Activated T-helper 1 cell treated with anti-CD3 and anti-CD28 coated beads, Interleukin-12 subunit alpha, Interleukin-12 subunit beta, Interleukin-2, Interleukin-4 antibody, amounts not matched to agents 30 ng/mL and 10 ng/mL and 1 ng/mL, durations not matched to agents 14 hours and 24 hours and 36 hours (primary cell): ENCODE results near the gene OSBP2. TPM values are rescaled to one million over a fixed set of nuclear protein-coding genes. Genes with fewer than 3 reads are reported as not detected.

Experiments
- DNase-seq: peaks from one replicate; pipeline ENCODE4 v3.0.0; 2021; ENCODE audit warnings: low spot score
- H3K27ac Mint-ChIP-seq: one replicate; pipeline ENCODE4 v1.8.0; 2021; ENCODE audit warnings: mild to moderate bottlenecking, mixed read lengths
- H3K27me3 Mint-ChIP-seq: one replicate; pipeline ENCODE4 v1.8.0; 2022; ENCODE audit warnings: mild to moderate bottlenecking, moderate library complexity, mixed read lengths; ENCODE audit not compliant: insufficient read depth
- H3K36me3 Mint-ChIP-seq: one replicate; pipeline ENCODE4 v1.8.0; 2021; ENCODE audit warnings: low read depth, mixed read lengths
- H3K4me1 Mint-ChIP-seq: one replicate; pipeline ENCODE4 v1.8.0; 2021; ENCODE audit warnings: low read depth, mixed read lengths
- H3K4me3 Mint-ChIP-seq: one replicate; pipeline ENCODE4 v1.8.0; 2021; ENCODE audit warnings: mild to moderate bottlenecking, moderate library complexity, mixed read lengths
- H3K9me3 Mint-ChIP-seq: one replicate; pipeline ENCODE4 v1.8.0; 2021; ENCODE audit warnings: mixed read lengths
- intact Hi-C: fragments of 100-400 bp; cut with micrococcal nuclease; formaldehyde crosslinking; loops from one replicate; pipeline ENCODE4 v1.15.1; 2024
- total RNA-seq: library from RNA; stranded (reverse); gene quantifications from 2 replicates; pipeline ENCODE4 v1.2.3, GENCODE V29; 2022

The OSBP2 gene
- total RNA-seq, 1 donor from 2014 or later, result 1.6 TPM

DNA sequence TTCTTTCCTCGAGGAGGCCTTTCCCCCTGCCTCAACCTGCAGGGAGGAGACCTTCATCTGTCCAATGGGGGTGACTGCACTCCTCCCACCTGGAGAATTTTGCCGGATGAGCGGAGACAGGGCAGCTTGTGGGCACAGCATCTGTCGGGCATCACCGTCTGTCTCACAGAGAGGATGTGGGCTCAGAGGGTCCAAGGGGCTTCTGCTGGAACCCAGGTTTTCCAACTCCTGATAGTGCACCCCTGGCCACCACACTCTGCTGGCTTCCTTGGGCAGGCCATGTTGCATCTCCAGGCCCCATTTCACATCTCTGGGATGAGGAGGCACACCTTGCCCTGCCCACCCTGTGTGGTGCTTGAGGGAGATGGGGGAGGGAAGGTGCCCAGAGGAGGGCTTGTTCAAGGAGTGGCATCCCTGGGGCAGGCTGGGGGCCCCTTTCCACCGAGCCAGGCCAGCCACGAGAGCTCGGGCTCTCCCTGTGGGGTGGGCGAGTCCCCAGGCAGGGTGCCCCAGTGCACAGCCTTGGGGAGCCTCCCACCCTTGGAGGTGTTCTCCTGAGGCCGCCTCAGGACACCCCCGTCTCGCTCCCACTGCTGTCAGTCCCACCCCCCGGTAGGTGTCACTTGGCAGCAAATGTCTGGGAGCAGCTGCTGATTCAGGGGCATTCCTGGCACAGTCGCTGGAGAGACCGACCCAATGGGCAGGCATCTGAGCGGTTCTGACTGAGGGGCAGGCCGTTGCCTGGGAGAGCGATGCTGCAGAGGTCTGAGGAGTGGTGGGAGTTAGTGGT is 189.7 kb downstream of the OSBP2 start:
- no peaks in the 10 kb centered on the region for H3K9me3 Mint-ChIP-seq
- H3K36me3 Mint-ChIP-seq, result no peaks in the 10 kb centered on the region
- DNase-seq, result no peak
- intact Hi-C loops, result no loop called here
- H3K4me1 Mint-ChIP-seq, result no peaks in the 10 kb centered on the region
- no peaks in the 10 kb centered on the region for H3K27me3 Mint-ChIP-seq
- no peak overlapping the region for H3K27ac Mint-ChIP-seq
- no peak overlapping the region for H3K4me3 Mint-ChIP-seq

DNA sequence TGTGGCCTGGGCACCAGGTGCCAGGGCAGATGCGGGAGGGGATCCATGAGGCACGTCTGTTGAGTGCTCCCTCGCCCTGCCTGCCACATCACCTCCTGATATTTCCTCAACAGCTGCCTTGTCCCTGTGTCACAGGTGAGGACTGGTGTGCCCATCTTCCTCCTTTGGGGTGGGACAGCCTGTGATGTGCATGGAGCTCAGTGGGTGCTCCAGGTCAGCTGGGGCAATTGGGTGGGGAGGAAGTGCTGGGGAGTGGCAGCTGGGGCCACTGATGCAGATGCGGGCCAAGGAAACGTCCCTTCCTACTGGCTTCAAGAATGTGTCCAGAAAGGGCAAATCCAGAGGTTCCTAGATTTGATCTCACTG is 190.3 kb downstream of the OSBP2 start:
- no peaks in the 10 kb centered on the region for H3K9me3 Mint-ChIP-seq
- no peaks in the 10 kb centered on the region for H3K4me1 Mint-ChIP-seq
- DNase-seq, result no peak
- no peak overlapping the region for H3K4me3 Mint-ChIP-seq
- no peaks in the 10 kb centered on the region for H3K27me3 Mint-ChIP-seq
- no peaks in the 10 kb centered on the region for H3K36me3 Mint-ChIP-seq
- no peak overlapping the region for H3K27ac Mint-ChIP-seq
- intact Hi-C loops, result no loop called here

DNA sequence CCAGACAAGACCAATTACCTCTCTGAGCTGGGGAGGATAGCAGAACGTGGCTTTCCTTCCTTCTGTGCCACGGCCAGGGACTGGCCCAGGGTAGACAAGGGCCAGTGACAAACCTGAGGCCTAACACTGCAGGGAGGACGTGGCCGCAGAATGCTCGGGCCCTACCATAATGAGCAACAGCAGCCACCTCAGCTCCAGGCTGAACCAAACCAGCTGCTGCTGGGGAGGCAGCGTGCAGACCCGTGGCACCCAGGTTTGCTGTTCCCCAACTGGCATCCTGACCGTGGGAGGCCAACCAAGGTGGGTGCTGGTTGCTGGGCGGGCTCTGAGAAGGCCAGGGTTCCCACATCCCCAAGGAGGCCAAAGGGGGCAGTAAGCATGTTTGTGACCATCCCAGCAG is 190.9 kb downstream of the OSBP2 start:
- Mint-ChIP-seq H3K4me3 (no peak overlapping the region), H3K36me3 (no peaks in the 10 kb centered on the region), H3K27me3 (no peaks in the 10 kb centered on the region), H3K9me3 (no peaks in the 10 kb centered on the region), H3K27ac (no peak overlapping the region), H3K4me1 (no peaks in the 10 kb centered on the region)
- DNase-seq, result no peak
- intact Hi-C loops, result no loop called here

DNA sequence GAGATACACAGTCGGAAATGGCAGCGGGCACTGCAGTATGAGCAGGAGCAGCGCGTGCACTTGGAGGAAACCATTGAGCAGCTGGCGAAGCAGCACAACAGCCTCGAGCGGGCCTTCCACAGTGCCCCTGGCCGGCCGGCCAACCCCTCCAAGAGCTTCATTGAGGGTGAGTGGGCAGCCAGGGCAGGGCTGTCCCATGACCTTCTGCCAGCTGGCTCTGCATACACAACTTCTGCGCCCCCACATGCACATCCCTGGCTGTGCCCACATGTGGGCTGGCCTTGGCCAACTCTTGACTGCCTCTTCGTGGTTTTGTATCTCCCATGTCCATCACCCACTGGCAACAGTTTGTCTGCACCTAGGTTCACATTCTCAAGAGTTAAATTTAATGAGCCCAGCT is 192.8 kb downstream of the OSBP2 start:
- Mint-ChIP-seq H3K27ac (no peak overlapping the region), H3K36me3 (peaks cover 1% of the 10 kb centered on the region), H3K4me3 (no peak overlapping the region), H3K27me3 (peaks cover 2% of the 10 kb centered on the region), H3K9me3 (no peaks in the 10 kb centered on the region), H3K4me1 (no peaks in the 10 kb centered on the region)
- intact Hi-C loops, result no loop called here
- no peak for DNase-seq

DNA sequence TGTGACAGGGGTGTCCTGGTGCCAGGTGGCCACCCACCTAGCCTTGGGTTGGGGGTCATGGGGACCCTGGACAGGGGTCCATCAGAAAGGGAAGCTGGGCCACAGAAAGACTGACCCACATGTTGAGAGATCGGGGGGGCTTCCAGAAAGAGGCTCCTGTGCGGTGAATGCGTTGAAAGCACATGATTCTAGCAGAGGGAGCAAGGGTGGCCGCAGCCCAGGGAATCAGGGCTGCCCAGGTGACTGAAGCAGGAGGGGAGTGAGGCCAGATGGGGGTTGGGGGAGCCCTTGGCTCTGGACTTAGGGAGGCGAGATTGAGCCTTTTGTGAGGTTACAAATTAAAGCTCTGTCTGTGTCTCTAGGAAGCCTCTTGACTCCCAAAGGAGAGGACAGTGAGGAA is 193.2 kb downstream of the OSBP2 start:
- DNase-seq, result no peak
- Mint-ChIP-seq H3K4me1 (no peaks in the 10 kb centered on the region), H3K4me3 (no peak overlapping the region), H3K36me3 (peaks cover 1% of the 10 kb centered on the region), H3K27ac (no peak overlapping the region), H3K9me3 (no peaks in the 10 kb centered on the region), H3K27me3 (peaks cover 2% of the 10 kb centered on the region)
- intact Hi-C loops, result no loop called here

DNA sequence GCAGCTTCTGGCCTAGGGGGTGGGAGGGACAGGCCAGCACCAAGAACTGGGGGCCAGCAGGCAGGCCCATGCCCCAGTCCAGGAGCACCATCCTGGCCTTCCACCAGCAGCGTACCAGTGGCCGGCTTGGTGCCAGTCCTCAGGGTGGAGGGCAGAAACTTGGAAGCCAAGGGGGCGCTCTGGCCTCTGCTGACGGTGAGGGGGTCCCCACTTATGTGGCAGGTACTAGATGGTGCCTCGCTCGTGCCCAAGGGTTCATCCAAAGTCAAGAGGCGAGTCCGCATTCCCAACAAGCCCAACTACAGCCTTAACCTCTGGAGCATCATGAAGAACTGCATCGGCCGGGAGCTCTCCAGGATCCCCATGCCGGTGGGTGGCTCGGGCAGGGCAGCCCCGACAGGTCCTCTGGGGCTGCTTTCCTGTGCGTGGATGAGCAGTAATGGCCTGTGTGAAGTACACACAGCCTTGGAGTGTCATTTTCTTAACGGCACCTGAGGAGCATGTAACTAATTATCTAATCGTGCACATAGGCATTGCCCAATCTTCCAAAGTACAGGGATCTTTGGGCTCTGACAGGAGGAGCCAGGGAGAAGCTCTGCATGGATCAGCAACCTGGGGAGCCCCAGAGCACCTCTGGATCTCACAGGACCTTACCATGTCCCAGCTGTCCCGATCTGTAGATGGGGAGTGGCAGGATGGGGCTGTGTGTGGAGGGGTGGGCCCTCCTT is 194.8 kb downstream of the OSBP2 start:
- intact Hi-C loops, result no loop called here
- peaks cover 3% of the 10 kb centered on the region for H3K36me3 Mint-ChIP-seq
- no peaks in the 10 kb centered on the region for H3K9me3 Mint-ChIP-seq

DNA sequence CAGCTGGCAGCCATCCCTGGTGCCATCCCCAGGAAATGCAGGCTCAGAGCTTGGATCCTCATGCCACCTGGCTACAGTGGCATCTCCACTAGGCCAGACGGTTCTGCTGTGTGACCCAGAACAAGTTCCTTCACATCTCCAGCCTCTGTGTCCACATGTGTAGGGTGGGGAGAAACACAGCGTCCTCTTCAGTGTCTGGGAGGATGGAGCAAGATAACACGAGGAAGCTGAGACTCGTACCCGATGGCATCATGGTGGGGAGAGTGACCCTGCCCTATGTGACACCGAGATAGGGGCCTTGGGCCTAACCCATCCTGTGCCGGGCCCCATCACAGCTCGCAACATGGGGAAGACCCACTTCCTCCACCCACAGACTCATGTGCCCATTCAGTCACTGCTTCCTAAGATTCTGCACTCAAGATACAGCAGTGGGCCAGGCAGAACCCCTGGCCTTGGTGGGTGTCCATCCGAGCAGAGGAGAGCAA is 195.4 kb downstream of the OSBP2 start:
- no peak for DNase-seq
- peaks cover 3% of the 10 kb centered on the region for H3K36me3 Mint-ChIP-seq
- no peaks in the 10 kb centered on the region for H3K9me3 Mint-ChIP-seq
- H3K27me3 Mint-ChIP-seq, result peaks cover 2% of the 10 kb centered on the region
- H3K4me3 Mint-ChIP-seq, result no peak overlapping the region
- no peak overlapping the region for H3K27ac Mint-ChIP-seq
- intact Hi-C loops, result loop anchor here (1.0 kb wide), 1 partner anchor 127 kb away; no protein-coding TSS in a partner anchor
- peaks cover 8% of the 10 kb centered on the region for H3K4me1 Mint-ChIP-seq

More for the DNA sequence above, 194.8 kb downstream of the OSBP2 start:
- H3K27me3 Mint-ChIP-seq, result peaks cover 2% of the 10 kb centered on the region
- no peak for DNase-seq
- no peak overlapping the region for H3K27ac Mint-ChIP-seq
- no peak overlapping the region for H3K4me3 Mint-ChIP-seq
- H3K4me1 Mint-ChIP-seq, result peaks cover 8% of the 10 kb centered on the region

DNA sequence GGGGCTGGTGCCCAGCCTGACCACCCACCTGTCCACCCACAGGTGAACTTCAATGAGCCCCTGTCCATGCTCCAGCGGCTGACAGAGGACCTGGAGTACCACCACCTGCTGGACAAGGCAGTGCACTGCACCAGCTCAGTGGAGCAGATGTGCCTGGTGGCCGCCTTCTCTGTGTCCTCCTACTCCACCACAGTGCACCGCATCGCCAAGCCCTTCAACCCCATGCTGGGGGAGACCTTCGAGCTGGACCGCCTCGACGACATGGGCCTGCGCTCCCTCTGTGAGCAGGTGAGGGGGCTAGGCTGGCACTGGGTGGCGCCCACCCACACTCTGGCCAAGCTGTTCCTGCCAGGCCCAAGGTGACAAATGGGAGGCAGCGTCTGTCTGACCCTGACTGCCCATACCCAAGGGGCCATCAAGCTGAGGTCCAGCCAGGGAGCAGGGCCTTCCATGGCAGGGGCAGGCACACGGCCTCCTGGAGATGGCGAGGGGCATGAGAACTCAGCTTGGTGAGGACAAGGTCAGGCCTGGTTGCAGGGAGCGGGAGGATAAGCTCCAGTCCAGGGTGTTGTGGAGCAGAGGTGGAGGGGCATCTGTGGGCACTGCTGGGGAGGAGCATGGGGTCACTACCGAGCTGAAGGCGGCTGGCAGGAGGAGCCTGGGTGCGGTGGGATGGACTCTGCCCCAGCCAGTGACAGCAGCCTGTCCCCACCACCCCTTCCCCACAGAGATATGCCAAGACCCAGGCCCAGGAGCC is 196.2 kb downstream of the OSBP2 start:
- no peaks in the 10 kb centered on the region for H3K9me3 Mint-ChIP-seq
- peaks cover 2% of the 10 kb centered on the region for H3K27me3 Mint-ChIP-seq
- no peak for DNase-seq
- peaks cover 8% of the 10 kb centered on the region for H3K4me1 Mint-ChIP-seq
- H3K4me3 Mint-ChIP-seq, result no peak overlapping the region
- intact Hi-C loops, result loop anchor here (1.0 kb wide), 1 partner anchor 128 kb away; no protein-coding TSS in a partner anchor
- peaks cover 3% of the 10 kb centered on the region for H3K36me3 Mint-ChIP-seq
- H3K27ac Mint-ChIP-seq, result no peak overlapping the region

DNA sequence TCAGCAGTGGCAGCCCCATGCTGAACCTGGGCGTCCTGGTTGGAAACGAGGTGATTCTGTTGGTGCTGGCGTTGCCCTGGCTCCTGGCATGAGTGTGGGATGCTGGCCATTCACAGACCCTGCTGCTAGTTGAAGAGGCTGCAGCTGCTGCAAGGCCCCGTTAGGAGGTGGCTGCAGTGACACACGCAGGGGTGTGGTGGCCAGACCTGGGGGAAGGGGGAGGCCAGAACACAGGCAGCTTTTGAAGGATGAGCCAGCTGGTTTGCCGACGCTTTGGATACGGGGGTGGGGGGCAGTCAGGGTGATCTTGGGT is 196.7 kb downstream of the OSBP2 start:
- H3K9me3 Mint-ChIP-seq, result no peaks in the 10 kb centered on the region
- no peak overlapping the region for H3K4me3 Mint-ChIP-seq
- DNase-seq, result no peak
- peaks cover 2% of the 10 kb centered on the region for H3K27me3 Mint-ChIP-seq
- intact Hi-C loops, result no loop called here
- no peak overlapping the region for H3K27ac Mint-ChIP-seq
- peaks cover 3% of the 10 kb centered on the region for H3K36me3 Mint-ChIP-seq
- peaks cover 8% of the 10 kb centered on the region for H3K4me1 Mint-ChIP-seq

DNA sequence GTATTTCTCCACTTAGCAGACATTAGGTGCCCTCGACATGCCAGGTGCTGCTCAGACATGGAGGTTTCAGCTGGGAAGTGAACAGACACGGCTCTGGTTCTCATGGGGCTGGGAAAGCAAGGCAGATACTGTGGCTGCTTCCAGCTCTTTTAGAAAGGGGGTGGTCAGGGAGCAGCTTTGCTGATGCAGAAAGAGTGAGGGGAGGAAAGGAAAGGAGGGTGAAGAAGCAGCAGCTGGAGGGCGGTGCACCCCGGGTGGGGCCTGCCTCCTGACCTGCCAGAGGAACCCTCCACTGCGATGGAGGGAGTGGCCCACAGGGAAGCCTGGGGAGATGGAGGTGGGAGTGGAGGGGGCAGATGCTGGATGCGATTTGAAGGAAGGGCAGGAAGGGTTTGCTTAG is 197.1 kb downstream of the OSBP2 start:
- Mint-ChIP-seq H3K27me3 (peaks cover 2% of the 10 kb centered on the region), H3K4me3 (no peak overlapping the region), H3K27ac (no peak overlapping the region), H3K4me1 (peaks cover 8% of the 10 kb centered on the region), H3K36me3 (peaks cover 3% of the 10 kb centered on the region), H3K9me3 (no peaks in the 10 kb centered on the region)
- DNase-seq, result no peak
- intact Hi-C loops, result no loop called here

DNA sequence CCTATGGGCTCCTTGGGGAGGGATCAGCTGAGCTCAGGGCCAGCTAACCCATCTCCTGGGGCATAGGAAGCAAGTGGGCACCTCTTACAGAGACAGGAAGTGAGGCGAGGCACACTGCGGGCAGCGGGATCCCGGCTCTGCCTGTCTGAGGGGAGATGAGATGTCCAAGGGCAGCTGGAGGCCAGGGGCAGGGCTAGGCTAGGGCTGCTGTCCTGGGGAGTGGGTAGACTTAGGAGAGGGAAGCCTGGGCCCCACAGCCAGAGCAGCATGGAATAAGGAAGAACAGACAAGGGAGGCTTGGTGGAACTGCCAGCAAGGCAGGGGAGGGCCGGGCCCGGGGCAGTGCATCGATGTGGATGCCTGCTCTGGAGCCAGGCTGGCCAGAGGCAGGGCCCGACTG is 197.6 kb downstream of the OSBP2 start:
- Mint-ChIP-seq H3K4me3 (no peak overlapping the region), H3K4me1 (peaks cover 8% of the 10 kb centered on the region), H3K27me3 (peaks cover 2% of the 10 kb centered on the region), H3K27ac (no peak overlapping the region), H3K36me3 (peaks cover 3% of the 10 kb centered on the region), H3K9me3 (no peaks in the 10 kb centered on the region)
- intact Hi-C loops, result no loop called here
- DNase-seq, result no peak

DNA sequence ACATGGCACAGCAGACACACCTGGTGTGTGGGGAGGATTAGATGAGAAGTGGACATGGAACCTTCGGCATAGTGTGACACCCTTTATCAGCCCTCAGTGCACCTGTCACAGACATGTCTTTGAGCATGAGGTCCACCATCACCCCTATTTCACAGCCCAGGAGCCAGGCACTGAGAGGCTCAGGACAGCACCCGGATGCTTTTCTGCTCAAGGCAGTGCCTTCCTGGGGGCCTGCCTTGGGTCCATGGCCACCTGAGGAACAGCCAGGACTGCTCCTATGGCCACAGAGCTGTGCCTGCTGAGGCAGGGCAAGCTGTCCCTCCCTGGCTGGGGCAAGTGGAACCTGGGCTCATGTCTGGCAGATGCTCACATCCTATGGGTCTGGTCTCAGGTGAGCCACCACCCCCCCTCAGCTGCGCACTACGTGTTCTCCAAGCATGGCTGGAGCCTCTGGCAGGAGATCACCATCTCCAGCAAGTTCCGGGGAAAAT is 198.1 kb downstream of the OSBP2 start:
- Mint-ChIP-seq H3K9me3 (no peaks in the 10 kb centered on the region), H3K4me3 (no peak overlapping the region), H3K4me1 (peaks cover 8% of the 10 kb centered on the region), H3K27me3 (peaks cover 2% of the 10 kb centered on the region), H3K27ac (no peak overlapping the region), H3K36me3 (peaks cover 3% of the 10 kb centered on the region)
- no peak for DNase-seq
- intact Hi-C loops, result no loop called here
